AG09319 (cell line): ENCODE measurements around the gene DNAH8.

ENCODE experiments used
- DNase-seq: peaks from one replicate; pipeline ENCODE4 v3.0.0-alpha.2; 2010; ENCODE audit warnings: low read depth; ENCODE audit errors: extremely low read depth
- CTCF ChIP-seq: IDR thresholded peaks from 2 replicates; pipeline ENCODE4 v1.5.1; 2011; ENCODE audit warnings: low read depth, mild to moderate bottlenecking, inconsistent platforms, low read length, moderate library complexity

DNAH8 gene

GRCh38 chr6:38796850-38797249 is 81.7 kb downstream of the DNAH8 start:
- no peak for DNase-seq

GRCh38 chr6:38797391-38797790 is 82.3 kb downstream of the DNAH8 start:
- no peak for DNase-seq

More at GRCh38 chr6:38796850-38797249, 81.7 kb downstream of the DNAH8 start:
- no peak for TF ChIP-seq CTCF

GRCh38 chr6:38799529-38800184 is 84.5 kb downstream of the DNAH8 start:
- DNase-seq = no peak
- TF ChIP-seq CTCF = no peak

More at GRCh38 chr6:38797391-38797790, 82.3 kb downstream of the DNAH8 start:
- TF ChIP-seq CTCF = no peak

- TF ChIP-seq CTCF = no peak
- DNase-seq = no peak
Observed at GRCh38 chr6:38801305-38801704, 86.2 kb downstream of the DNAH8 start.

GRCh38 chr6:38802497-38802896 is 87.4 kb downstream of the DNAH8 start:
- TF ChIP-seq CTCF = no peak
- no peak for DNase-seq

GRCh38 chr6:38803129-38803528 is 88.0 kb downstream of the DNAH8 start:
- no peak for DNase-seq
- no peak for TF ChIP-seq CTCF

GRCh38 chr6:38804358-38804757 is 89.2 kb downstream of the DNAH8 start:
- DNase-seq = no peak

More at GRCh38 chr6:38804358-38804757, 89.2 kb downstream of the DNAH8 start:
- TF ChIP-seq CTCF = no peak
